Measurements from ENCODE around the gene NOVA2. TPM values are rescaled to one million over a fixed set of nuclear protein-coding genes. Genes with fewer than 3 reads are reported as not detected.
A peak's percentile ranks its signal among the peaks of the same experiment; 100 is the strongest.

NOVA2 gene
- total RNA-seq, 1 experiment from 2014 or later: not detected

DNA sequence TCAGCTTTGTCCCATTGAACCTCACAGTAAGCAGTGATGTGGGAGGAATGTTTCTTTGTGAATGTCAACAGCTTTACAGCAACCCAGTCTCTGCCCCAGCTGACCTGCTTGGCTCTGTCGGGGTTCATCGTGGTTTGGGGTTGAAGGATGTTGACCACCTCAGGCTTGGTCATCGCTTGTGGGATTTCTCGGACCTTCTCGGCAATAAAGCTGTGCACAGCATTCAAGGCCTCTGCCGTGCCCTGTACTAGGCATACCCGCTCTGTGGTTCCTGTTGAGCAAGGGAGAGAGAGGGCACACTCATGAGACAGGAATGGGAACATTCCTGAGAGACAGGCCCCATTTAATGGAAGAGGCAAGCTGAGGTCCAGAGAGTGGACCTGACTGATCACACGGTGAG lies 20.0 kb downstream of the NOVA2 start:
- Histone ChIP-seq H3K9me3 (ENCODE audit: insufficient read depth, low read depth) (no peaks in the 10 kb centered on the region), H3K79me2 (ENCODE audit: low read depth) (no peaks in the 10 kb centered on the region), H3K27ac (no peak overlapping the region), H3F3A (ENCODE audit: insufficient read depth, low read depth) (peaks cover 27% of the 10 kb centered on the region; the same call in 1 of the 2 replicates), H3K4me3 (no peak overlapping the region), H3K36me3 (ENCODE audit: low read depth) (no peaks in the 10 kb centered on the region), H3K9me2 (ENCODE audit: insufficient read depth) (no peaks in the 10 kb centered on the region), H3K4me2 (no peak overlapping the region), H2AFZ (no peak overlapping the region), H3K4me1 (replicated peaks; ENCODE audit: insufficient read depth) (peaks cover 23% of the 10 kb centered on the region), H3K27me3 (ENCODE audit: insufficient read depth, low read depth) (peaks cover 23% of the 10 kb centered on the region), H4K20me1 (ENCODE audit: insufficient read depth) (no peaks in the 10 kb centered on the region)
- DNase-seq: no peak
- no TSS peak for BruUV-seq (replicated peaks)
- intact Hi-C loops (cut with micrococcal nuclease; ENCODE audit: unreplicated experiment): no loop called here
- ChIA-PET POLR2A (ENCODE audit: unreplicated experiment) (no interaction called here), CTCF (interaction anchor here (0.6 to 0.7 kb wide), 2 partner anchors 42 to 655 kb away, joined by 3 to 5 read pairs; no protein-coding TSS in a partner anchor)
- TF ChIP-seq, protein P1, sequence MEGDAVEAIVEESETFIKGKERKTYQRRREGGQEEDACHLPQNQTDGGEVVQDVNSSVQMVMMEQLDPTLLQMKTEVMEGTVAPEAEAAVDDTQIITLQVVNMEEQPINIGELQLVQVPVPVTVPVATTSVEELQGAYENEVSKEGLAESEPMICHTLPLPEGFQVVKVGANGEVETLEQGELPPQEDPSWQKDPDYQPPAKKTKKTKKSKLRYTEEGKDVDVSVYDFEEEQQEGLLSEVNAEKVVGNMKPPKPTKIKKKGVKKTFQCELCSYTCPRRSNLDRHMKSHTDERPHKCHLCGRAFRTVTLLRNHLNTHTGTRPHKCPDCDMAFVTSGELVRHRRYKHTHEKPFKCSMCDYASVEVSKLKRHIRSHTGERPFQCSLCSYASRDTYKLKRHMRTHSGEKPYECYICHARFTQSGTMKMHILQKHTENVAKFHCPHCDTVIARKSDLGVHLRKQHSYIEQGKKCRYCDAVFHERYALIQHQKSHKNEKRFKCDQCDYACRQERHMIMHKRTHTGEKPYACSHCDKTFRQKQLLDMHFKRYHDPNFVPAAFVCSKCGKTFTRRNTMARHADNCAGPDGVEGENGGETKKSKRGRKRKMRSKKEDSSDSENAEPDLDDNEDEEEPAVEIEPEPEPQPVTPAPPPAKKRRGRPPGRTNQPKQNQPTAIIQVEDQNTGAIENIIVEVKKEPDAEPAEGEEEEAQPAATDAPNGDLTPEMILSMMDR (conservative IDR thresholded peaks at IDR 0.05): no peak
- TF ChIP-seq EZH2 (IDR thresholded peaks at IDR 0.05; ENCODE audit: low read depth): no peak

DNA sequence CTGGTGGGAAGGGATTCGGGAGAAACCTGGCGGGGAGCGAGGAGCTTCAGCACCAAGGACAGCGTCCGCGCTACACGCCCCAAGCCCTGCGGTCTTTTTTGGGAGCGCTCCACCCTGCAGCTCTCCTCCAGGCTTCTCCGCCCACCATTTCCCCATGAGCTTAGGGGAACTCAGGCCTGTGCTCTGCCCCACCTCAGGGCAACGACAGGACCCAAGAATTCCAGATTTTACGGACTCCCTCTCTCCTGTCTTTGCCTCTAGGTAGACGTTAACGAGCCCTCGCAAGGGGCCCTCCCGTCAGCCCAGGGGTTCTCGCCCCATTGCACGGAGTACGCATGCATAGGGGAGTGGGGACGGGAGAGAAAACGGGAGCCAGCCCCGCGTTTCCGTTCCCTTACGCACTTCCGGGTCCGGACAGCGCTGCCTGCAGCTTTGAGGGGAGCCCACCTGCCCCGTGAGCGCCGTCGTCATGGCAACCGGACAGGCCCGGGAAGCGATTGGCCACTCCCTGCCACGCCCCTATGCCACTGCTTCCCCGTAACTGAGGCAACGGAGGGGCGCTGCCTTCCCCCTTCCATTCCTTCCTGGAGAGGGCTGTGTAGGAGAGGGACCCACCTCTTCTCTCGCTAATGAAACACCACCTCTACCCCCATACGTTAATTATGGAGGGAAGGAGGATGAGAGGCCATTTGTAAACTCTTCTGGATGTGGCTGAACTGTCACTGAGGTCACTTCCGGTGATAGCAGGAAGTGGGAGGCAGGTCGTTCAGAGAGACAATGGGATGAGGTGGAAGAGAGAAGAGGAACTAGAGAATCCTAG lies 20.8 kb downstream of the NOVA2 start:
- POLR2A ChIA-PET (ENCODE audit: unreplicated experiment): no interaction called here
- CTCF ChIA-PET: no interaction called here
- H3K4me3 ChIP-seq: no peak overlapping the region
- no peaks in the 10 kb centered on the region for H3K79me2 ChIP-seq (ENCODE audit: low read depth)
- H3K4me2 ChIP-seq: no peak overlapping the region
- no peak overlapping the region for H2AFZ ChIP-seq
- intact Hi-C loops (cut with micrococcal nuclease; ENCODE audit: unreplicated experiment): no loop called here
- peaks cover 23% of the 10 kb centered on the region for H3K4me1 ChIP-seq (replicated peaks; ENCODE audit: insufficient read depth)
- H3K27ac ChIP-seq: no peak overlapping the region
- TF ChIP-seq EZH2 (IDR thresholded peaks at IDR 0.05; ENCODE audit: low read depth): no peak
- TF ChIP-seq, protein P1 (conservative IDR thresholded peaks at IDR 0.05): no peak
- H3K27me3 ChIP-seq (ENCODE audit: insufficient read depth, low read depth): peaks cover 24% of the 10 kb centered on the region
- H3K9me3 ChIP-seq (ENCODE audit: insufficient read depth, low read depth): no peaks in the 10 kb centered on the region
- no peaks in the 10 kb centered on the region for H4K20me1 ChIP-seq (ENCODE audit: insufficient read depth)
- peaks cover 27% of the 10 kb centered on the region; the same call in 1 of the 2 replicates for H3F3A ChIP-seq (ENCODE audit: insufficient read depth, low read depth)
- BruUV-seq (replicated peaks): no TSS peak
- H3K36me3 ChIP-seq (ENCODE audit: low read depth): no peaks in the 10 kb centered on the region
- no peaks in the 10 kb centered on the region for H3K9me2 ChIP-seq (ENCODE audit: insufficient read depth)
- peak in 1 of 2 experiments; percentile 49 for DNase-seq

DNA sequence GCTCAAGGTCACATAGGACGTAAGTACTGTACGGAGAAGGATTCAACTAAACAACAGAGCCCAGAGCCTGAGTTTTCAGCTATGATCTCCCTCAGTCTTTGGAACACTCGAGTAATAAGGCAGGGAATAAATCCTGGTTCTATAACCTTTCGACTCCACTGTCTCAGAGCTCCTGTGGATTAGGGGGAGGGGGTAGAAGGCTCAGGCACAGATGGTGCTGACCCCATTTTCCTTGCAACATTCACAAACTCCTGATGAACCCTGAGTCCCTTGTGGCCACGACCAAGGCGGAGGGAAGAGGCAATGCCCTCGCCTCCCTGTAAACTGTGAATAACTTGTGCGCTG lies 21.4 kb downstream of the NOVA2 start:
- POLR2A ChIA-PET (ENCODE audit: unreplicated experiment): no interaction called here

More for the DNA sequence above, 21.4 kb downstream of the NOVA2 start:
- peaks cover 27% of the 10 kb centered on the region; the same call in 1 of the 2 replicates for H3F3A ChIP-seq (ENCODE audit: insufficient read depth, low read depth)
- BruUV-seq (replicated peaks): no TSS peak
- intact Hi-C loops (cut with micrococcal nuclease; ENCODE audit: unreplicated experiment): no loop called here
- no peak overlapping the region for H2AFZ ChIP-seq
- no peak overlapping the region for H3K27ac ChIP-seq
- H3K4me3 ChIP-seq: no peak overlapping the region
- no peaks in the 10 kb centered on the region for H3K36me3 ChIP-seq (ENCODE audit: low read depth)
- no peak for DNase-seq
- CTCF ChIA-PET: interaction anchor here (0.5 kb wide), 2 partner anchors 66 to 504 kb away, joined by 5 to 7 read pairs; partner anchors contain the start of gene IRF2BP1
- H3K4me1 ChIP-seq (replicated peaks; ENCODE audit: insufficient read depth): peaks cover 23% of the 10 kb centered on the region
- peaks cover 24% of the 10 kb centered on the region for H3K27me3 ChIP-seq (ENCODE audit: insufficient read depth, low read depth)
- TF ChIP-seq EZH2 (IDR thresholded peaks at IDR 0.05; ENCODE audit: low read depth): no peak
- TF ChIP-seq, protein P1 (conservative IDR thresholded peaks at IDR 0.05): no peak
- no peaks in the 10 kb centered on the region for H3K9me2 ChIP-seq (ENCODE audit: insufficient read depth)
- no peaks in the 10 kb centered on the region for H3K9me3 ChIP-seq (ENCODE audit: insufficient read depth, low read depth)
- no peak overlapping the region for H3K4me2 ChIP-seq
- H3K79me2 ChIP-seq (ENCODE audit: low read depth): no peaks in the 10 kb centered on the region
- no peaks in the 10 kb centered on the region for H4K20me1 ChIP-seq (ENCODE audit: insufficient read depth)
